GM23338 (cell line): Measurements from ENCODE around the gene ARID3B. TPM values are rescaled to one million over a fixed set of nuclear protein-coding genes. Genes with fewer than 3 reads are reported as not detected.

Experiments used
- ATAC-seq: fragments of 200-7000 bp; cut with Tn5 transposase; 3 replicates; pipeline ENCODE4 v1.9.1; 2020
- DNase-seq: peaks from one replicate; pipeline ENCODE4 v3.0.0-alpha.2; 2015; ENCODE audit warnings: low spot score
- H2AFZ ChIP-seq: fragments of 200-600 bp; sonication (generic); 2 replicates; pipeline ENCODE4 v1.8.0; 2016; ENCODE audit warnings: antibody characterized with exemption, mild to moderate bottlenecking, moderate library complexity
- H3F3A ChIP-seq: fragments of 200-600 bp; sonication (generic); replicated peaks from 2 replicates; pipeline ENCODE4 v1.8.0; 2017; ENCODE audit warnings: antibody characterized with exemption, mixed run types, low read depth
- H3K27ac ChIP-seq: fragments of 200-600 bp; sonication (generic); 2 replicates; pipeline ENCODE4 v1.6.1; 2016; ENCODE audit warnings: low read depth
- H3K27me3 ChIP-seq: fragments of 200-600 bp; sonication (generic); 2 replicates; pipeline ENCODE4 v1.8.0; 2016; ENCODE audit warnings: mild to moderate bottlenecking, mixed run types, moderate library complexity; ENCODE audit not compliant: insufficient read depth
- H3K36me3 ChIP-seq: fragments of 200-600 bp; sonication (generic); 2 replicates; pipeline ENCODE4 v1.8.0; 2016; ENCODE audit warnings: mild to moderate bottlenecking; ENCODE audit not compliant: insufficient read depth
- H3K4me1 ChIP-seq: fragments of 200-600 bp; sonication (generic); 2 replicates; pipeline ENCODE4 v1.8.0; 2016; ENCODE audit warnings: mild to moderate bottlenecking, moderate library complexity; ENCODE audit not compliant: insufficient read depth
- H3K4me2 ChIP-seq: fragments of 200-600 bp; sonication (generic); 2 replicates; pipeline ENCODE4 v1.7.1; 2017; ENCODE audit warnings: mixed run types
- H3K4me3 ChIP-seq: fragments of 200-600 bp; sonication (generic); 2 replicates; pipeline ENCODE4 v1.6.1; 2016; ENCODE audit warnings: mixed run types
- H3K79me2 ChIP-seq: fragments of 200-600 bp; sonication (generic); replicated peaks from 2 replicates; pipeline ENCODE4 v1.8.0; 2017; ENCODE audit warnings: mild to moderate bottlenecking; ENCODE audit not compliant: insufficient read depth
- H3K9me2 ChIP-seq: fragments of 200-600 bp; sonication (generic); 2 replicates; pipeline ENCODE4 v1.8.0; 2017; ENCODE audit not compliant: insufficient read depth
- H4K20me1 ChIP-seq: fragments of 200-600 bp; sonication (generic); replicated peaks from 2 replicates; pipeline ENCODE4 v1.8.0; 2017; ENCODE audit warnings: mild to moderate bottlenecking; ENCODE audit not compliant: insufficient read depth
- H3K27ac Mint-ChIP-seq: 2 replicates; pipeline ENCODE4 v1.8.0; 2020; ENCODE audit warnings: inconsistent platforms, mild to moderate bottlenecking, moderate library complexity, mixed read lengths
- H3K27me3 Mint-ChIP-seq: 3 replicates; pipeline ENCODE4 v1.8.0; 2022; ENCODE audit warnings: low read depth, mild to moderate bottlenecking, moderate library complexity, mixed read lengths, inconsistent platforms; ENCODE audit not compliant: insufficient read depth, poor library complexity
- H3K36me3 Mint-ChIP-seq: 3 replicates; pipeline ENCODE4 v1.8.0; 2021; ENCODE audit warnings: low read depth, mild to moderate bottlenecking, inconsistent platforms, moderate library complexity, mixed read lengths
- H3K4me1 Mint-ChIP-seq: 3 replicates; pipeline ENCODE4 v1.8.0; 2020; ENCODE audit warnings: mild to moderate bottlenecking, inconsistent platforms, mixed read lengths
- H3K4me3 Mint-ChIP-seq: 3 replicates; pipeline ENCODE4 v1.8.0; 2021; ENCODE audit warnings: moderate library complexity, mild to moderate bottlenecking, inconsistent platforms, mixed read lengths
- H3K9me3 Mint-ChIP-seq: 3 replicates; pipeline ENCODE4 v1.8.0; 2020; ENCODE audit warnings: moderate library complexity, mild to moderate bottlenecking, inconsistent platforms, mixed read lengths
- CREB1 ChIP-seq: fragments of 250-450 bp; sonication (Bioruptor Pico); IDR thresholded peaks from 2 replicates; pipeline ENCODE4 v1.5.0; 2020; ENCODE audit warnings: low read depth, mild to moderate bottlenecking, moderate library complexity
- EZH2 ChIP-seq: fragments of 200-600 bp; sonication (generic); IDR thresholded peaks from one replicate; pipeline ENCODE4 v1.8.0; 2017; ENCODE audit warnings: antibody characterized with exemption, mild to moderate bottlenecking, low read depth; ENCODE audit not compliant: unreplicated experiment
- EZH2phosphoT487 ChIP-seq: fragments of 200-600 bp; sonication (generic); IDR thresholded peaks from one replicate; pipeline ENCODE4 v1.8.1; 2018; ENCODE audit warnings: antibody characterized with exemption; ENCODE audit not compliant: unreplicated experiment
- NANOG ChIP-seq: IDR thresholded peaks from 2 replicates; pipeline ENCODE4 v1.6.1; 2016; ENCODE audit warnings: antibody characterized with exemption, borderline replicate concordance
- POLR2AphosphoS5 ChIP-seq: IDR thresholded peaks from 2 replicates; pipeline ENCODE4 v1.6.1; 2016; ENCODE audit warnings: antibody characterized with exemption, low read depth
- STAT1 ChIP-seq: IDR thresholded peaks from one replicate; pipeline ENCODE4 v1.6.1; 2016; ENCODE audit warnings: antibody characterized with exemption; ENCODE audit not compliant: unreplicated experiment
- ZNF331 ChIP-seq: fragments of 250-450 bp; sonication (Bioruptor Pico); IDR thresholded peaks from 2 replicates; pipeline ENCODE4 v1.5.0; 2020; ENCODE audit warnings: low read depth, mild to moderate bottlenecking, moderate library complexity
- polyA plus RNA-seq: library from polyadenylated mRNA; unstranded; fragments of >200 nt; fragmentation: Nextera tagmentation; extraction: Ambion mirVana; gene quantifications from 2 replicates; pipeline ENCODE4 v1.2.1, GENCODE V29; 2016
- total RNA-seq: library from RNA; depleted of rRNA; stranded (reverse); fragments of >200 nt; shearing (Covaris generic); gene quantifications from 2 replicates; pipeline ENCODE4 v1.2.3, GENCODE V29; 2014
- TF ChIP-seq, protein P1 (sequence below): fragments of 250-450 bp; sonication (Bioruptor Pico); IDR thresholded peaks from 2 replicates; pipeline ENCODE4 v1.5.0; 2020; ENCODE audit warnings: mild to moderate bottlenecking, moderate library complexity
- TF ChIP-seq, protein P2 (sequence below), 2 experiments: fragments of 200-600 bp in 1 of 2; sonication (generic) in 1 of 2; conservative IDR thresholded peaks; 2 replicates each; pipeline versions ENCODE4 v1.5.1 to v1.6.1; 2016 to 2017; ENCODE audit warnings: antibody characterized with exemption in 2 of 2, low read depth in 2 of 2, mild to moderate bottlenecking in 2 of 2, moderate library complexity in 1 of 2

The ARID3B gene
- total and polyA plus RNA-seq, 2 experiments from 2014 or later = 65.5 to 147 TPM

DNA sequence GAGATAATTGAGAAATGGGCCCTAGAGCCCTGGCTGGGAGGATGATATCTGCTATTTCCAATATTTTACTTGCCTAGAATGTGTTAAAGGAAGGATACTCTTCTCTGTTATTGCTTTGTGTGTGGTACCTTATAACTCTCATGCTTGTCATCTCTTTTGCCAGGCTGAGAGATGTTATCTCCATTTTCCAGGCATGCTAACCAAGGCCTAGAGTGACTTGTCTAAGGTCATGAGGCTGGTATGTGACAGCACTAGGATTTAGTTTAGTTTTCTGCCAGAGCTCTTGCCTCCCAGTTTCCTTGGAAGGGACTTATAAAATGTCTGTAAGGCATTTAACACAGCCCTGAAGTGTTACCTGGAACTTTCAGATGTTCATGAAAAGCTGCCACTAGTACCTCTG lies 76.0 kb downstream of the ARID3B start:
- peaks cover 11% of the 10 kb centered on the region for H3K4me1 ChIP-seq
- Mint-ChIP-seq H3K4me3 (peak overlapping the region; percentile 90), H3K36me3 (peaks cover 29% of the 10 kb centered on the region), H3K27ac (no peak overlapping the region), H3K27me3 (peaks cover 30% of the 10 kb centered on the region), H3K4me1 (peaks cover 26% of the 10 kb centered on the region), H3K9me3 (no peaks in the 10 kb centered on the region; the same call in 2 of the 3 replicates)
- H3F3A ChIP-seq = peaks cover 23% of the 10 kb centered on the region
- no peak for TF ChIP-seq ZNF331 (CRISPR knock-in tag)
- TF ChIP-seq NANOG = no peak
- no peak for TF ChIP-seq EZH2
- no peak for TF ChIP-seq STAT1
- TF ChIP-seq, protein P1, sequence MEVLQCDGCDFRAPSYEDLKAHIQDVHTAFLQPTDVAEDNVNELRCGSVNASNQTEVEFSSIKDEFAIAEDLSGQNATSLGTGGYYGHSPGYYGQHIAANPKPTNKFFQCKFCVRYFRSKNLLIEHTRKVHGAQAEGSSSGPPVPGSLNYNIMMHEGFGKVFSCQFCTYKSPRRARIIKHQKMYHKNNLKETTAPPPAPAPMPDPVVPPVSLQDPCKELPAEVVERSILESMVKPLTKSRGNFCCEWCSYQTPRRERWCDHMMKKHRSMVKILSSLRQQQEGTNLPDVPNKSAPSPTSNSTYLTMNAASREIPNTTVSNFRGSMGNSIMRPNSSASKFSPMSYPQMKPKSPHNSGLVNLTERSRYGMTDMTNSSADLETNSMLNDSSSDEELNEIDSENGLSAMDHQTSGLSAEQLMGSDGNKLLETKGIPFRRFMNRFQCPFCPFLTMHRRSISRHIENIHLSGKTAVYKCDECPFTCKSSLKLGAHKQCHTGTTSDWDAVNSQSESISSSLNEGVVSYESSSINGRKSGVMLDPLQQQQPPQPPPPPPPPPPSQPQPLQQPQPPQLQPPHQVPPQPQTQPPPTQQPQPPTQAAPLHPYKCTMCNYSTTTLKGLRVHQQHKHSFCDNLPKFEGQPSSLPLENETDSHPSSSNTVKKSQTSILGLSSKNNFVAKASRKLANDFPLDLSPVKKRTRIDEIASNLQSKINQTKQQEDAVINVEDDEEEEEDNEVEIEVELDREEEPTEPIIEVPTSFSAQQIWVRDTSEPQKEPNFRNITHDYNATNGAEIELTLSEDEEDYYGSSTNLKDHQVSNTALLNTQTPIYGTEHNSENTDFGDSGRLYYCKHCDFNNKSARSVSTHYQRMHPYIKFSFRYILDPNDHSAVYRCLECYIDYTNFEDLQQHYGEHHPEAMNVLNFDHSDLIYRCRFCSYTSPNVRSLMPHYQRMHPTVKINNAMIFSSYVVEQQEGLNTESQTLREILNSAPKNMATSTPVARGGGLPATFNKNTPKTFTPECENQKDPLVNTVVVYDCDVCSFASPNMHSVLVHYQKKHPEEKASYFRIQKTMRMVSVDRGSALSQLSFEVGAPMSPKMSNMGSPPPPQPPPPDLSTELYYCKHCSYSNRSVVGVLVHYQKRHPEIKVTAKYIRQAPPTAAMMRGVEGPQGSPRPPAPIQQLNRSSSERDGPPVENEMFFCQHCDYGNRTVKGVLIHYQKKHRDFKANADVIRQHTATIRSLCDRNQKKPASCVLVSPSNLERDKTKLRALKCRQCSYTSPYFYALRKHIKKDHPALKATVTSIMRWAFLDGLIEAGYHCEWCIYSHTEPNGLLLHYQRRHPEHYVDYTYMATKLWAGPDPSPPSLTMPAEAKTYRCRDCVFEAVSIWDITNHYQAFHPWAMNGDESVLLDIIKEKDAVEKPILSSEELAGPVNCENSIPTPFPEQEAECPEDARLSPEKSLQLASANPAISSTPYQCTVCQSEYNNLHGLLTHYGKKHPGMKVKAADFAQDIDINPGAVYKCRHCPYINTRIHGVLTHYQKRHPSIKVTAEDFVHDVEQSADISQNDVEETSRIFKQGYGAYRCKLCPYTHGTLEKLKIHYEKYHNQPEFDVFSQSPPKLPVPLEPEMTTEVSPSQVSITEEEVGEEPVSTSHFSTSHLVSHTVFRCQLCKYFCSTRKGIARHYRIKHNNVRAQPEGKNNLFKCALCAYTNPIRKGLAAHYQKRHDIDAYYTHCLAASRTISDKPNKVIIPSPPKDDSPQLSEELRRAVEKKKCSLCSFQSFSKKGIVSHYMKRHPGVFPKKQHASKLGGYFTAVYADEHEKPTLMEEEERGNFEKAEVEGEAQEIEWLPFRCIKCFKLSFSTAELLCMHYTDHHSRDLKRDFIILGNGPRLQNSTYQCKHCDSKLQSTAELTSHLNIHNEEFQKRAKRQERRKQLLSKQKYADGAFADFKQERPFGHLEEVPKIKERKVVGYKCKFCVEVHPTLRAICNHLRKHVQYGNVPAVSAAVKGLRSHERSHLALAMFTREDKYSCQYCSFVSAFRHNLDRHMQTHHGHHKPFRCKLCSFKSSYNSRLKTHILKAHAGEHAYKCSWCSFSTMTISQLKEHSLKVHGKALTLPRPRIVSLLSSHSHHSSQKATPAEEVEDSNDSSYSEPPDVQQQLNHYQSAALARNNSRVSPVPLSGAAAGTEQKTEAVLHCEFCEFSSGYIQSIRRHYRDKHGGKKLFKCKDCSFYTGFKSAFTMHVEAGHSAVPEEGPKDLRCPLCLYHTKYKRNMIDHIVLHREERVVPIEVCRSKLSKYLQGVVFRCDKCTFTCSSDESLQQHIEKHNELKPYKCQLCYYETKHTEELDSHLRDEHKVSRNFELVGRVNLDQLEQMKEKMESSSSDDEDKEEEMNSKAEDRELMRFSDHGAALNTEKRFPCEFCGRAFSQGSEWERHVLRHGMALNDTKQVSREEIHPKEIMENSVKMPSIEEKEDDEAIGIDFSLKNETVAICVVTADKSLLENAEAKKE (CRISPR knock-in tag) = no peak
- TF ChIP-seq, protein P2, sequence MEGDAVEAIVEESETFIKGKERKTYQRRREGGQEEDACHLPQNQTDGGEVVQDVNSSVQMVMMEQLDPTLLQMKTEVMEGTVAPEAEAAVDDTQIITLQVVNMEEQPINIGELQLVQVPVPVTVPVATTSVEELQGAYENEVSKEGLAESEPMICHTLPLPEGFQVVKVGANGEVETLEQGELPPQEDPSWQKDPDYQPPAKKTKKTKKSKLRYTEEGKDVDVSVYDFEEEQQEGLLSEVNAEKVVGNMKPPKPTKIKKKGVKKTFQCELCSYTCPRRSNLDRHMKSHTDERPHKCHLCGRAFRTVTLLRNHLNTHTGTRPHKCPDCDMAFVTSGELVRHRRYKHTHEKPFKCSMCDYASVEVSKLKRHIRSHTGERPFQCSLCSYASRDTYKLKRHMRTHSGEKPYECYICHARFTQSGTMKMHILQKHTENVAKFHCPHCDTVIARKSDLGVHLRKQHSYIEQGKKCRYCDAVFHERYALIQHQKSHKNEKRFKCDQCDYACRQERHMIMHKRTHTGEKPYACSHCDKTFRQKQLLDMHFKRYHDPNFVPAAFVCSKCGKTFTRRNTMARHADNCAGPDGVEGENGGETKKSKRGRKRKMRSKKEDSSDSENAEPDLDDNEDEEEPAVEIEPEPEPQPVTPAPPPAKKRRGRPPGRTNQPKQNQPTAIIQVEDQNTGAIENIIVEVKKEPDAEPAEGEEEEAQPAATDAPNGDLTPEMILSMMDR (conservative IDR thresholded peaks at IDR 0.05; ENCODE audit: low read depth in 2 of 2) = no peak
- TF ChIP-seq POLR2AphosphoS5 = no peak
- TF ChIP-seq EZH2phosphoT487 = no peak
- no peak for TF ChIP-seq CREB1 (CRISPR knock-in tag)
- H3K36me3 ChIP-seq = 0 out of 2 replicates have a peak, but pooled peaks cover 9% of the 10 kb centered on the region
- DNase-seq (no peak), ATAC-seq (no peak)
- peaks cover 22% of the 10 kb centered on the region for H4K20me1 ChIP-seq
- H3K9me2 ChIP-seq = no peaks in the 10 kb centered on the region
- H3K27ac ChIP-seq = no peak overlapping the region
- peak overlapping the region; percentile 84 for H3K4me2 ChIP-seq
- peaks cover 29% of the 10 kb centered on the region for H3K79me2 ChIP-seq
- H3K27me3 ChIP-seq = peaks cover 9% of the 10 kb centered on the region; the same call in 1 of the 2 replicates
- no peak overlapping the region for H2AFZ ChIP-seq
- H3K4me3 ChIP-seq = peak overlapping the region; percentile 96
